ENCODE measurements around the gene SH3RF2. TPM values are rescaled to one million over a fixed set of nuclear protein-coding genes. Genes with fewer than 3 reads are reported as not detected.

The SH3RF2 gene
- total and polyA plus RNA-seq, 10 donors: 0.04 to 0.44 (median 0.10) TPM; not detected in 2

DNA sequence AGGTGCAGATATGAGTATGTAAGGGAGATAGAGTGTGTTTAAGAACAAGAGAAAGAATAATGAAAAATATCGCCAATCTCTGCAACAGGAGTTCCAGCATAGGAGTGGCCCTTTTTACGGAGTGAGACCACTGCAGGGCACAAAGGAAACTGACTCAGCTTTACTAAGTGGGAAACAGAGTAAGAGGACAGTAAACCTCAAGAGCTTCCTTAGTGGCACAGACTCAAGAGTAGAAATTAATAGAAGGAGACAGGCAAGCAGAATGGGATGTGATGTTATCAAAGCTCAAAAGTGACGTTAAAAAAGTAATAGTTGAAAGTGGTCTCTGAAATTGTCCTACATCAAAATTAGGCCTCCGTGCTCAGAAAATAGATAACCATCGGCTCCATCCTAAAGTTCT is 2.1 kb upstream of the SH3RF2 start:
- Histone ChIP-seq H3K27me3 (replicated peaks in 1 of 7) (peaks cover 0 to 58% (median 8%) of the 10 kb centered on the region in 7 donors), H3K4me1 (peaks cover 0 to 10% (median 3%) of the 10 kb centered on the region in 6 donors), H3K9me3 (no peaks in the 10 kb centered on the region), H3K27ac (no peak overlapping the region), H3K36me3 (no peaks in the 10 kb centered on the region), H3K4me3 (no peak overlapping the region)
- intact Hi-C loops (cut with DNase I; ENCODE audit: low total_unique reads): no loop called here
- no peak for DNase-seq
- TF ChIP-seq, protein P1, sequence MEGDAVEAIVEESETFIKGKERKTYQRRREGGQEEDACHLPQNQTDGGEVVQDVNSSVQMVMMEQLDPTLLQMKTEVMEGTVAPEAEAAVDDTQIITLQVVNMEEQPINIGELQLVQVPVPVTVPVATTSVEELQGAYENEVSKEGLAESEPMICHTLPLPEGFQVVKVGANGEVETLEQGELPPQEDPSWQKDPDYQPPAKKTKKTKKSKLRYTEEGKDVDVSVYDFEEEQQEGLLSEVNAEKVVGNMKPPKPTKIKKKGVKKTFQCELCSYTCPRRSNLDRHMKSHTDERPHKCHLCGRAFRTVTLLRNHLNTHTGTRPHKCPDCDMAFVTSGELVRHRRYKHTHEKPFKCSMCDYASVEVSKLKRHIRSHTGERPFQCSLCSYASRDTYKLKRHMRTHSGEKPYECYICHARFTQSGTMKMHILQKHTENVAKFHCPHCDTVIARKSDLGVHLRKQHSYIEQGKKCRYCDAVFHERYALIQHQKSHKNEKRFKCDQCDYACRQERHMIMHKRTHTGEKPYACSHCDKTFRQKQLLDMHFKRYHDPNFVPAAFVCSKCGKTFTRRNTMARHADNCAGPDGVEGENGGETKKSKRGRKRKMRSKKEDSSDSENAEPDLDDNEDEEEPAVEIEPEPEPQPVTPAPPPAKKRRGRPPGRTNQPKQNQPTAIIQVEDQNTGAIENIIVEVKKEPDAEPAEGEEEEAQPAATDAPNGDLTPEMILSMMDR (IDR thresholded peaks at IDR 0.05 in 8 of 11, conservative IDR thresholded peaks at IDR 0.05 in 3 of 11): no peak
- TF ChIP-seq POLR2AphosphoS5 (IDR thresholded peaks at IDR 0.05) (no peak), POLR2A (IDR thresholded peaks at IDR 0.05) (no peak)
- 66 to 72% (median 68%) methylated on average over 5 of the region's 5 CpGs for WGBS, 5 donors

DNA sequence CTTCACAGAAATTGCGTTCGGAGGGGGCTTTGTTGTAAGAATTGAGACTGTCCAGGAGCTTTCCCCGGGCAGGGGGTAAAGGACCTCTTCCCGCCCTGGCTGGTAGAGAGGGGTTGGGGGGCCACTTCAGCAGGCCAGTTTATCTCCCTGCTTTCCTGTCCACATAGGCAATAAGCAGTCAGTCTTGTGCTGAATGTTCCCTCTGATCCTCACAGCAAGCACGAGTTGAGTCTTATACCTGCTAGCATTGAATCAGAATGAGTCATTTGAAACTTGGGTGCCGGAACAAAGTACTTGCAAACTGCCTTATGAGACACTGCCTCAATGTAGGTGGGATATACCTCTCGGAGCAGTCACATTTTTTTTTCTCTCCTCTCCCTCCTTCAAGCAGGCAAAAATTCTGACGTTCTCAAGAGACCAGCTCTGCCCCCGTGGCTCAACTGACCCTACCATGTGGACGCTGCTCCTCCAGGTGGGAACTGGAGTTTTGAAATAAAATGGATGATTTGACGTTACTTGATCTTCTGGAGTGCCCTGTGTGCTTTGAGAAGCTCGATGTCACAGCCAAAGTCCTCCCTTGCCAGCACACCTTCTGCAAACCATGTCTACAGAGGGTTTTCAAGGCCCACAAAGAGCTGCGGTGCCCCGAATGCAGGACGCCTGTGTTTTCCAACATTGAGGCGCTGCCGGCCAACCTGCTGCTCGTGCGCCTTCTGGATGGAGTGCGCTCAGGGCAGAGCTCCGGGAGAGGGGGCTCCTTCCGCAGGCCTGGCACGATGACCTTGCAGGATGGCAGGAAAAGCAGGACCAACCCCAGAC is 1.3 kb downstream of the SH3RF2 start:
- intact Hi-C loops (cut with DNase I; ENCODE audit: low total_unique reads): no loop called here
- no peaks in the 10 kb centered on the region for H3K9me3 ChIP-seq
- no peak for DNase-seq
- H3K4me1 ChIP-seq: peaks cover 0 to 10% (median 3%) of the 10 kb centered on the region in 6 donors
- no peak overlapping the region for H3K4me3 ChIP-seq
- peaks cover 0 to 63% (median 8%) of the 10 kb centered on the region in 7 donors for H3K27me3 ChIP-seq (replicated peaks in 1 of 7)
- no peaks in the 10 kb centered on the region for H3K36me3 ChIP-seq
- 73 to 78% (median 76%) methylated on average over 13 to 23 of the region's 23 CpGs for WGBS, 5 donors
- no peak overlapping the region for H3K27ac ChIP-seq
- TF ChIP-seq POLR2AphosphoS5 (IDR thresholded peaks at IDR 0.05): no peak
- TF ChIP-seq, protein P1 (IDR thresholded peaks at IDR 0.05 in 8 of 11, conservative IDR thresholded peaks at IDR 0.05 in 3 of 11): no peak
- no peak for TF ChIP-seq POLR2A (IDR thresholded peaks at IDR 0.05)

DNA sequence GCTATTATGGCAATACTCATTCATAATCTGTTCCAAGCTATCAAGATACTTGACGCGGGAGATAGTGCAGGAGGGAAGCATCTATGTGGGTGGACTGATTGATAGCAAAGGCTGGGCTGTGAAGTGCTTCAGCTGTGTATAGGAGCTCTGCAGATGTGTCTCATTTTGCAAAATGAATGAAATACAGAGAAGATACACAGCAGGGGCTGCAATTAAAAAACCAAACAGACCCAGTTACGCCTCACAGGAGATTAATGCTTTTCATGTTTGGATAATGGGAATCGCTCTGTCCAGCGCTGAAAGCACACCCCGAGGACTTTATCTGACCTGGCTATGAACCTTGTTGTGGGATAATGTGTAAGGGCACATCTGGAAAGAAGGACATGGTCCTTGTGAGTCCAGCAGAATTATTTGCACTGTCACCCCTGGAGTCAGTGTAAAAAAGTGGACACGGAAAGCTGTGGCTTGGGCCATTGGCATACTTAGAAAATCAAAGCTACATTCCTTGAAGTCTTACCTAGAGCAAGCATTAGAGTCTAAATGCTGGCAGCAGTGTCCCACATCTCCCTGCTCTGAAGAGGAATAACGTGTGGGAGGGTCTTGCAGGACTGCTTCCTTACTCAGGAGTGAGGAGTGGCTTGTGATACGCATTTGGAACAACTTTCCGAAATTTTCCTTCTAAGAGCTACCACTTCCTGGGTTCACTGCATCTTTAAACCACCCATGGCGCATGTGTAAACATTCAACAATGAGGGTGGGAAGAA is 2.6 kb downstream of the SH3RF2 start:
- H3K27ac ChIP-seq: no peak overlapping the region
- H3K9me3 ChIP-seq: no peaks in the 10 kb centered on the region
- H3K4me3 ChIP-seq: no peak overlapping the region
- peaks cover 0 to 61% (median 8%) of the 10 kb centered on the region in 7 donors for H3K27me3 ChIP-seq (replicated peaks in 1 of 7)
- WGBS, 5 donors: 71 to 84% (median 76%) methylated on average over 11 of the region's 11 CpGs
- no peaks in the 10 kb centered on the region for H3K36me3 ChIP-seq
- H3K4me1 ChIP-seq: peaks cover 0 to 10% (median 3%) of the 10 kb centered on the region in 6 donors
- no peak for TF ChIP-seq POLR2AphosphoS5 (IDR thresholded peaks at IDR 0.05)
- TF ChIP-seq POLR2A (IDR thresholded peaks at IDR 0.05): no peak
- intact Hi-C loops (cut with DNase I; ENCODE audit: low total_unique reads): no loop called here
- no peak for DNase-seq

DNA sequence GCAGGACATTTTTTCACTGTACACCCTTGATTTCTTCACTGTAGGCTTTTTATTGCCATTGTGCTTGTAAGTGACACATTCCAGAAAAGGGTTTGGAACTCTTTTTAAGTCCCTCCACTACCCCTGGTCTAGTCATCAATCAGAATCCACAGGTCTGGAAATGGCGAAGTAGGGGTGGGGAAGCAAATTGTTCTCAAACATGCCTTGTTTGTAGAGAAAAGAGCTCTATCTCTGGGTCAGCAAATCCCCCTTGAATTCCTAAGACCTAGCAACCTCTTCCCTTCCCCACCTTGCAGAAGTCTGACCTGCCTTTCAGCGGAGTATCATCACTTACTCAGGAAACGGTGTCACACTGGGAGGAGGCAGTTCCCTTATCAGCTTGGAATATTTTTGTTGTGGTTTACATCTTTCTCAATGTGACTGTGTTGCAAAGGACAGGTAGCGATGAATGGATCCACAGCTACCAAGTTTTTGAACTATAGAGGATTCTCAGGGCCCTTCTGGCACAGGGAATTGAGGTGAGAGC is 3.2 kb downstream of the SH3RF2 start:
- H3K27me3 ChIP-seq (replicated peaks in 1 of 7): peaks cover 0 to 55% (median 8%) of the 10 kb centered on the region in 7 donors
- WGBS, 5 donors: 53 to 79% (median 69%) methylated on average over 4 of the region's 4 CpGs
- intact Hi-C loops (cut with DNase I; ENCODE audit: low total_unique reads): no loop called here
- H3K27ac ChIP-seq: no peak overlapping the region
- no peaks in the 10 kb centered on the region for H3K9me3 ChIP-seq
- no peak for DNase-seq
- TF ChIP-seq POLR2A (IDR thresholded peaks at IDR 0.05) (no peak), POLR2AphosphoS5 (IDR thresholded peaks at IDR 0.05) (no peak)
- TF ChIP-seq, protein P1 (IDR thresholded peaks at IDR 0.05 in 8 of 11, conservative IDR thresholded peaks at IDR 0.05 in 3 of 11): no peak
- H3K4me1 ChIP-seq: peaks cover 0 to 10% (median 3%) of the 10 kb centered on the region in 6 donors
- H3K36me3 ChIP-seq: no peaks in the 10 kb centered on the region
- no peak overlapping the region for H3K4me3 ChIP-seq
